Measurements from ENCODE around the gene TUBGCP3. TPM values are rescaled to one million over a fixed set of nuclear protein-coding genes. Genes with fewer than 3 reads are reported as not detected.

The TUBGCP3 gene
- total RNA-seq, 2 experiments from 2014 or later = 19.4 to 36.2 TPM

DNA sequence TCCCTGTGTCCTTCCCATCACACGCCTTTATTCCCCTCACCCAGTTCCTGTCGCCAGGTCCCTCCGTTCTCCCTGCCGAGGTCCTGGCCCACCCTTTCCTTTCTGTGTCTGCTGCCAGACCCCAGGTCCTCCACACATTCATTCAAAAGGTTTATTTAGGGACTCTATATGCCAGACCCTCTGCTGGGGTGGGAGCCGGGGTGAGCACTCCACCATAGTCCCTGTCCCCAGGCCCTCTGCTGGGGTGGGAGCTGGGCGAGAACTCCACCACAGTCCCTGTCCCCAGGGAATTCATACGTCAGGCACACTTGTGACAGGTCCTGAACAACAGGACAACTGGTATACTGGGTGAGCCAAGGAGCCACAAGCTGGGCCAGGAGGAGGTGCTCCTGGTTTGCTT is 34.4 kb upstream of the TUBGCP3 start:
- ChIA-PET CTCF (ENCODE audit: unreplicated experiment) (no interaction called here), POLR2A (no interaction called here)
- H3K79me2 ChIP-seq (ENCODE audit: insufficient read depth, low read depth, low read length) = no peaks in the 10 kb centered on the region
- H3K27ac ChIP-seq (ENCODE audit: low read depth, low read length, poor library complexity, severe bottlenecking) = no peak overlapping the region
- no peaks in the 10 kb centered on the region for H3K36me3 ChIP-seq (ENCODE audit: insufficient read depth, low read length)
- TF ChIP-seq, protein P1, sequence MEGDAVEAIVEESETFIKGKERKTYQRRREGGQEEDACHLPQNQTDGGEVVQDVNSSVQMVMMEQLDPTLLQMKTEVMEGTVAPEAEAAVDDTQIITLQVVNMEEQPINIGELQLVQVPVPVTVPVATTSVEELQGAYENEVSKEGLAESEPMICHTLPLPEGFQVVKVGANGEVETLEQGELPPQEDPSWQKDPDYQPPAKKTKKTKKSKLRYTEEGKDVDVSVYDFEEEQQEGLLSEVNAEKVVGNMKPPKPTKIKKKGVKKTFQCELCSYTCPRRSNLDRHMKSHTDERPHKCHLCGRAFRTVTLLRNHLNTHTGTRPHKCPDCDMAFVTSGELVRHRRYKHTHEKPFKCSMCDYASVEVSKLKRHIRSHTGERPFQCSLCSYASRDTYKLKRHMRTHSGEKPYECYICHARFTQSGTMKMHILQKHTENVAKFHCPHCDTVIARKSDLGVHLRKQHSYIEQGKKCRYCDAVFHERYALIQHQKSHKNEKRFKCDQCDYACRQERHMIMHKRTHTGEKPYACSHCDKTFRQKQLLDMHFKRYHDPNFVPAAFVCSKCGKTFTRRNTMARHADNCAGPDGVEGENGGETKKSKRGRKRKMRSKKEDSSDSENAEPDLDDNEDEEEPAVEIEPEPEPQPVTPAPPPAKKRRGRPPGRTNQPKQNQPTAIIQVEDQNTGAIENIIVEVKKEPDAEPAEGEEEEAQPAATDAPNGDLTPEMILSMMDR (conservative IDR thresholded peaks at IDR 0.05; ENCODE audit: low read length) = no peak
- TF ChIP-seq EZH2phosphoT487 (IDR thresholded peaks at IDR 0.05; ENCODE audit: borderline replicate concordance, low read depth, low read length) = no peak
- H3K9me2 ChIP-seq (ENCODE audit: insufficient read depth, low read length) = no peaks in the 10 kb centered on the region
- H3K4me1 ChIP-seq (ENCODE audit: insufficient read depth, low read length, poor library complexity, severe bottlenecking) = no peaks in the 10 kb centered on the region
- H3K4me2 ChIP-seq (ENCODE audit: low read length) = no peak overlapping the region
- BruUV-seq (replicated peaks) = no TSS peak
- H3K9me3 ChIP-seq (ENCODE audit: low read length) = no peaks in the 10 kb centered on the region
- H3K4me3 ChIP-seq (ENCODE audit: low read depth, low read length, poor library complexity, severe bottlenecking) = no peak overlapping the region
- no peak overlapping the region for H2AFZ ChIP-seq (ENCODE audit: low read length)
- H4K20me1 ChIP-seq (ENCODE audit: insufficient read depth, low read length) = no peaks in the 10 kb centered on the region
- intact Hi-C loops (cut with micrococcal nuclease; ENCODE audit: unreplicated experiment) = no loop called here
- no peak for DNase-seq (ENCODE audit: low spot score)

DNA sequence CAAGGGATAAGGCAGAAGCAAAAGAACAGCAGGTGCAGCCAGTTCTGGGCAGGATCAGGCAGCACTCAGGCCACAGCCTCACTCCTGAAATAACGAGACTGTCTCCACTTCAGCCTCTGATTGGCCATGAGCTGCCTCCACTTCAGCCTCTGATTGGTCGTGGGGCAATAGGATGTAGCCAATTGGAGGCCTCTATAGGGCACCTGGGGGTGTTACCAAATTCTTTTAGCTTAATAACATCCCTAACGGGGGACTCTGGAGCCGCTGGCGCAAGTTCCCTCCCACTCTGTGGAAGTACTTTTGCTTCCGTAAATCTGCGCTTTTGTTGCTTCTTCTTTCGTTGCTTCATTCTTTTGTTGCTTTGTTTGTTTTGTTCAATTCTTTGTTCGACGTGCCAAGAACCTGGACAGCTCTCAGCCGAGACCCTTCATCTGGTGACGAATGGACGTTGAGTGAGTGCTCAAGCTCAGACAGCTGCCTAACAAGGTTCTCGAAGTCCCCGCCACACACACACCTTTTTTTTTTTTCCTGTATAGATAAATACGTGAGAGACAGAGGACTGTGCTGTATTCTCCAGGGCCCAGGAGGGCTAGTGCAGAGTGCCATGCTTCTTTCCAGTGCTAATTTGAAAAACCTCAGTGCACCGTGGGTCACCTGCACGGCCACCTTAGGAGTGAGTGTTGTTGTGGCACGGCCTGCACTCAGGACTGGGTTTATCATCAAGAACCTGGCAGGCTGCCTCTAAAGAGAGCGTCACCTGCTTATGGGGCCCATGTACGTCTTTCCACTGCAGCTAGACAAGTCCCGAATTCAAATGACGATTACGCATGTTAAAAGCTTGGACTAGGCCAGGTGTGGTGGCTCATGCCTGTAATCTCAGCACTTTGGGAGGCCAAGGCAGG is 32.0 kb upstream of the TUBGCP3 start:
- no peaks in the 10 kb centered on the region for H3K9me3 ChIP-seq (ENCODE audit: low read length)
- H3K9me2 ChIP-seq (ENCODE audit: insufficient read depth, low read length) = no peaks in the 10 kb centered on the region
- H3K27ac ChIP-seq (ENCODE audit: low read depth, low read length, poor library complexity, severe bottlenecking) = no peak overlapping the region
- peak; percentile 9 for DNase-seq (ENCODE audit: low spot score)
- TF ChIP-seq EZH2phosphoT487 (IDR thresholded peaks at IDR 0.05; ENCODE audit: borderline replicate concordance, low read depth, low read length) = no peak
- TF ChIP-seq, protein P1 (conservative IDR thresholded peaks at IDR 0.05; ENCODE audit: low read length) = no peak
- H3K4me2 ChIP-seq (ENCODE audit: low read length) = no peak overlapping the region
- no TSS peak for BruUV-seq (replicated peaks)
- H3K4me1 ChIP-seq (ENCODE audit: insufficient read depth, low read length, poor library complexity, severe bottlenecking) = no peaks in the 10 kb centered on the region
- no peaks in the 10 kb centered on the region for H3K79me2 ChIP-seq (ENCODE audit: insufficient read depth, low read depth, low read length)
- intact Hi-C loops (cut with micrococcal nuclease; ENCODE audit: unreplicated experiment) = no loop called here
- H3K36me3 ChIP-seq (ENCODE audit: insufficient read depth, low read length) = no peaks in the 10 kb centered on the region
- H2AFZ ChIP-seq (ENCODE audit: low read length) = no peak overlapping the region
- ChIA-PET POLR2A (interaction anchor here (0.7 kb wide), 1 partner anchor 14 kb away, joined by 3 read pairs; no protein-coding TSS in a partner anchor), CTCF (ENCODE audit: unreplicated experiment) (no interaction called here)
- H4K20me1 ChIP-seq (ENCODE audit: insufficient read depth, low read length) = no peaks in the 10 kb centered on the region
- H3K4me3 ChIP-seq (ENCODE audit: low read depth, low read length, poor library complexity, severe bottlenecking) = no peak overlapping the region

DNA sequence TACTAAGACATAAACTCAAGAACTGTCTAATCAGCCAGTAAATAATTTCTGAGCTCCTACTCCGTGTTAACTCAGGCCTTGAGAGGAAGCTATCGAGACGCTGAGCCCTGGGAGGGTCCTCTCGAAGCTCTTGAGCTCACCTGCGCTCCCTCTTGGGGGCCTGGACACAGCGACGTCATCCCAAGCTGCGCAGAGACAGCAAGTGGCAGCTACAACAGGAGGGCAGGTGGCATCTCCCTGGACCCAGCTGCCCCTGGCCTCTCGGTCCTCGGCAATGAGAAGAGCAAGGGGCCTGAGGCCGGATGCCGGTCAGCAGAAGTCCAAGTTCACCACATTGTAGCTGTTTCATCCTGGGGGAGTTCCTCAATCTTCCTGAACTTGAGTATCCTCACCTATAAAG is 30.5 kb upstream of the TUBGCP3 start:
- Histone ChIP-seq H2AFZ (ENCODE audit: low read length) (no peak overlapping the region), H4K20me1 (ENCODE audit: insufficient read depth, low read length) (no peaks in the 10 kb centered on the region), H3K9me2 (ENCODE audit: insufficient read depth, low read length) (no peaks in the 10 kb centered on the region), H3K79me2 (ENCODE audit: insufficient read depth, low read depth, low read length) (no peaks in the 10 kb centered on the region), H3K27ac (ENCODE audit: low read depth, low read length, poor library complexity, severe bottlenecking) (no peak overlapping the region), H3K4me2 (ENCODE audit: low read length) (no peak overlapping the region), H3K4me1 (ENCODE audit: insufficient read depth, low read length, poor library complexity, severe bottlenecking) (no peaks in the 10 kb centered on the region), H3K4me3 (ENCODE audit: low read depth, low read length, poor library complexity, severe bottlenecking) (no peak overlapping the region), H3K36me3 (ENCODE audit: insufficient read depth, low read length) (no peaks in the 10 kb centered on the region), H3K9me3 (ENCODE audit: low read length) (no peaks in the 10 kb centered on the region)
- ChIA-PET CTCF (ENCODE audit: unreplicated experiment) (no interaction called here), POLR2A (interaction anchor here (0.6 to 0.7 kb wide), 3 partner anchors 10 to 112 kb away, joined by 3 read pairs; no protein-coding TSS in a partner anchor)
- no TSS peak for BruUV-seq (replicated peaks)
- TF ChIP-seq EZH2phosphoT487 (IDR thresholded peaks at IDR 0.05; ENCODE audit: borderline replicate concordance, low read depth, low read length) = no peak
- TF ChIP-seq, protein P1 (conservative IDR thresholded peaks at IDR 0.05; ENCODE audit: low read length) = no peak
- intact Hi-C loops (cut with micrococcal nuclease; ENCODE audit: unreplicated experiment) = no loop called here
- DNase-seq (ENCODE audit: low spot score) = no peak

Measured in OCI-LY7 (cell line).